Skeletal muscle satellite cell (primary cell): ENCODE measurements around the gene TPD52L1.

Experiments
- H3K27me3 ChIP-seq: 2 replicates; pipeline ENCODE4 v1.7.0; 2013; ENCODE audit warnings: low read length; ENCODE audit not compliant: control insufficient read depth, insufficient read depth
- H3K36me3 ChIP-seq: 2 replicates; pipeline ENCODE4 v1.7.0; 2013; ENCODE audit warnings: mild to moderate bottlenecking, control low read depth, low read length; ENCODE audit not compliant: insufficient read depth
- H3K4me1 ChIP-seq: 2 replicates; pipeline ENCODE4 v1.7.0; 2013; ENCODE audit warnings: low read length; ENCODE audit not compliant: control insufficient read depth, insufficient read depth
- H3K4me2 ChIP-seq: 2 replicates; pipeline ENCODE4 v1.7.0; 2013; ENCODE audit warnings: mild to moderate bottlenecking, low read length
- H3K4me3 ChIP-seq: 2 replicates; pipeline ENCODE4 v1.7.0; 2013; ENCODE audit warnings: low read length
- H3K9ac ChIP-seq: 2 replicates; pipeline ENCODE4 v1.7.0; 2013; ENCODE audit warnings: mild to moderate bottlenecking, low read depth, low read length, moderate library complexity
- H3K9me3 ChIP-seq: replicated peaks from 2 replicates; pipeline ENCODE4 v1.7.0; 2013; ENCODE audit warnings: mild to moderate bottlenecking, control low read depth, low read length

TPD52L1 gene

GRCh38 chr6:125183391-125183790, 29.8 kb downstream of the TPD52L1 start:
- H3K4me3 ChIP-seq, result no peak overlapping the region
- H3K9ac ChIP-seq, result no peak overlapping the region
- H3K27me3 ChIP-seq, result no peaks in the 10 kb centered on the region
- no peaks in the 10 kb centered on the region for H3K9me3 ChIP-seq
- H3K4me1 ChIP-seq, result peaks cover 4% of the 10 kb centered on the region
- no peak overlapping the region for H3K4me2 ChIP-seq
- H3K36me3 ChIP-seq, result no peaks in the 10 kb centered on the region

DNA sequence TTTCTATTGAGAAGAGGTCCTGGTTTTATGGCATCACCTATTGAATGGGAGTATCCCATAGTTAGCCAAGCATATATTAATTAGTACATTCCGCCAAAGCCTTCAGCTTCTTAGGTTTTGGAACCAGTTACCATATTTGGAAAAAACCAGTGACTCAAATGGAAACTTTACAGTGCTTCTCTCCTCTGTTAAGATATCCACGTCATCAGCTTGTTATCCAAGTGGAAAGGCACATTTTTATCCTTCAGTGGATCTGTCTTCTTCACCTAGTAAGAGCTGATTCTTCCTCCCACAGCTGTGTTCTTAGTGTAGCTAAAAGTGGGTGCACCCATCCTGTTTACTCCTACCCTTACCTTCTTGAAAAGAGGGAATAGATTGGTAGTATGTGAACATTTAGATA, 34.5 kb downstream of the TPD52L1 start:
- Histone ChIP-seq H3K9ac (no peak overlapping the region), H3K4me3 (no peak overlapping the region), H3K36me3 (no peaks in the 10 kb centered on the region), H3K9me3 (no peaks in the 10 kb centered on the region), H3K27me3 (no peaks in the 10 kb centered on the region), H3K4me2 (no peak overlapping the region), H3K4me1 (peaks cover 8% of the 10 kb centered on the region)

GRCh38 chr6:125188594-125189203, 35.1 kb downstream of the TPD52L1 start:
- no peaks in the 10 kb centered on the region for H3K27me3 ChIP-seq
- no peak overlapping the region for H3K4me3 ChIP-seq
- peaks cover 8% of the 10 kb centered on the region for H3K4me1 ChIP-seq
- H3K4me2 ChIP-seq, result no peak overlapping the region
- H3K36me3 ChIP-seq, result no peaks in the 10 kb centered on the region
- no peaks in the 10 kb centered on the region for H3K9me3 ChIP-seq
- no peak overlapping the region for H3K9ac ChIP-seq

- Histone ChIP-seq H3K4me2 (no peak overlapping the region), H3K4me3 (no peak overlapping the region), H3K36me3 (no peaks in the 10 kb centered on the region), H3K27me3 (no peaks in the 10 kb centered on the region), H3K9ac (no peak overlapping the region), H3K4me1 (peaks cover 8% of the 10 kb centered on the region), H3K9me3 (no peaks in the 10 kb centered on the region)
Measured at GRCh38 chr6:125189494-125189893, 35.9 kb downstream of the TPD52L1 start.

DNA sequence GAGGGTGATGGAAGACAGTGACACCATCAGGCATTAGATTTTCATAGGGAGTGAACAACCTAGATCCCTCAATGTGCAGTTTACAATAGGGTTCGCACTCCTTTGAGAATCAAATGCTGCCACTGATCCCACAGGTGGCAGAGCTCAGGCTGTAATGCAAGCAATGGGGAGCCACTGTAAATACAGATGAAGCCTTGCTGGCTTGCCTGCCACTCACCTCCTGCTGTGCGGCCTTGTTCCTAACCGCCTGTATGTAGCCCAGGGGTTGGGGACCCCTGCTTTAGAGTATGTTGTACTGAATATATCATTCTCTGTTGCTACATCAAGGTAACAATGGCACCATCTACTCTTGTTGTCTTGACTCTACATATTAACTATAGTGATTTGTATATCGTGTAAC, 37.1 kb downstream of the TPD52L1 start:
- Histone ChIP-seq H3K4me1 (peaks cover 8% of the 10 kb centered on the region), H3K27me3 (no peaks in the 10 kb centered on the region), H3K9me3 (no peaks in the 10 kb centered on the region), H3K4me3 (no peak overlapping the region), H3K9ac (no peak overlapping the region), H3K4me2 (no peak overlapping the region), H3K36me3 (no peaks in the 10 kb centered on the region)

DNA sequence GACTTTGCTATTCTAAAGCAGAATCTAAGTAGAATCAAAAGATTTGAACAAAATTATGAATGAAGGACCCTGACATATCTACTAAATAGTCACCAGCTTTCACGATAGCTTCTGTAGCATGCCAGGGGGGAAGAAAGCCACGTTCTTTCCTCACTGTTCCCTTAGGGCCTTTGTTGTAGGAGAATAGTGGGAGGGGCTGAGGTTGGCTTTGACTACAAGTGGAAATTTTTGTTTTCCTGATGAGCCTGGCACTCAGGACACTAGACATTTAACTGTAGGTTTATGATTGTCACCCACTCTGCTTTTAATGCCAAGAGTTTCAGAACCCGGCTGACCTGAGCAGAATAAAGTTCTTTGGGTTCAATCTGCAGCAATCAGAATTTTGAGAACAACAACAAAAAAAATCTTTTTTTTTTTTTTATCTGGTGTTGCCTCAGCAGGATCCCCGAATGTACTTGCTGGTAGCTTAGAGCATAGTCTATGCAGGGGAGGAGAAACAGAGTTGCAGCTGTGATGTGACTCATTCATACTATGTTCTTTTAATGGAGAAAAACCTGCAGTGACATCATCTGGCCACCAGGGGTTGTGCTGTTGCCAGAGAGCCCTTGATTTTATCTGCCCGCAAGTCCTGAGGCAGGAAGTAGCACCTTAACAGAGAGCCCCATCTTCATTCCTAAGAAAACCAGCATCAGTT, 38.5 kb downstream of the TPD52L1 start:
- Histone ChIP-seq H3K4me1 (peaks cover 10% of the 10 kb centered on the region), H3K36me3 (no peaks in the 10 kb centered on the region), H3K9me3 (no peaks in the 10 kb centered on the region), H3K27me3 (no peaks in the 10 kb centered on the region), H3K4me2 (peak overlapping the region; percentile 41), H3K9ac (no peak overlapping the region), H3K4me3 (no peak overlapping the region)

- Histone ChIP-seq H3K27me3 (no peaks in the 10 kb centered on the region), H3K4me3 (no peak overlapping the region), H3K4me2 (no peak overlapping the region), H3K36me3 (no peaks in the 10 kb centered on the region), H3K9me3 (no peaks in the 10 kb centered on the region), H3K4me1 (peaks cover 12% of the 10 kb centered on the region), H3K9ac (no peak overlapping the region)
Measured at GRCh38 chr6:125192610-125192930, 39.0 kb downstream of the TPD52L1 start.

DNA sequence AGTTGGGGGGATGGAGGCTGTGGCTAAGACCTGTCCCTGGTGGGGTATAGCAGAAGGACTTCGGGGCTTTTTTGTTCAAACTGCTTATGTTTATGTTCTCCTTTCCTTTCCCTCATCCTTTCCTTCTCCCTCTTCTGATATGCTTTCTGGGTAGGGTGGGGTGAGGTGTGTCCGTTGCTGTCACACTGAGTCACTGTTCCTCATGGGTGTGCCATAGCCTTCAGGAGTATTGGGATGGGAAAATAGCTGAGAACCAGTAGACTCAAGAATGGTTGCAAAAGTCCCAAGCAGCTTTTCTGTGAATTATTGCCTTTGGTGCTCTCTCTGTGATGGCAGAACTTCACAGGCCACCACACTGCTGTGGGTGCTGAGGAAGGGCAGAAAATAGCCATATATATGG, 39.6 kb downstream of the TPD52L1 start:
- Histone ChIP-seq H3K36me3 (no peaks in the 10 kb centered on the region), H3K9ac (no peak overlapping the region)

DNA sequence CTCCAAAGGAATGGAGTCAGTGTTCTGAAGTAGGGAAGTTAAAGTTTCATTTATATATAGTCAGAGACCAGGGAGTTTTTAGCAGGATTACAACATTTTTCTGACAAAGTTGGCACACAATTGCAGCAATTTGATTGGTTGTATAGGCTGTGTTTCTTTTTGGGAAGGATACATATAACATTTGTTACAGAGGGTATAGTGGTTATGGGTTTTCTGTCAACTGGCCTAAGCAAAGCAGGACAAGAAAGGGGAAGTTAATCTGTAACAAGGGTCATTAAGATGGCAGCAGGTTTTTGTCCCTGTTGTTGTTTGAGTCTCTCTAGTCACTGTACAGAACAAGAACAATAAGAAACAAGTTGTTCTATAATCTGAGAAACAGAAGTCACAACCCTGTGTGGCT, 41.4 kb downstream of the TPD52L1 start:
- H3K4me2 ChIP-seq, result no peak overlapping the region
- no peaks in the 10 kb centered on the region for H3K9me3 ChIP-seq
- H3K27me3 ChIP-seq, result no peaks in the 10 kb centered on the region
- no peak overlapping the region for H3K9ac ChIP-seq
- H3K36me3 ChIP-seq, result no peaks in the 10 kb centered on the region
- peaks cover 20% of the 10 kb centered on the region for H3K4me1 ChIP-seq
- H3K4me3 ChIP-seq, result no peak overlapping the region

More for the DNA sequence above, 39.6 kb downstream of the TPD52L1 start:
- Histone ChIP-seq H3K4me3 (no peak overlapping the region), H3K4me2 (no peak overlapping the region), H3K4me1 (peaks cover 15% of the 10 kb centered on the region), H3K9me3 (no peaks in the 10 kb centered on the region), H3K27me3 (no peaks in the 10 kb centered on the region)

DNA sequence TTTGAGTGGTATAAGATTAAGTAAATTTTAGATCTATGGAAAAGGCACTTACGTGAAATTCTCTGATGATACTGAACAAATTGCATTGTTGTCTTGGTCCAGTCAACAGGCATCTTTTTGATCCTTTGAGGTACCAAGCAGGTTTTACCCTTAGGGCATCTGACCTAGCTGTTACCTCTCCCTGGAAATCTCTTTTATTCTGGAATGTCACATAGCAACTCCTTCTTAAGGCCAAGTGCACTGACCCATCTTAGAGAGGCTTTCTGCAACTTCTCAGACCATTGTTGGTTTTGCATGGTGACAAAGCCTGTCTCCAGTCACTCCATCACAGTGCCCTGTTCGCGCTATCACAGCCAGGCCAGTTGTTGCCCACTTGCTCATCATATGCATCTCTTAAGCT, 42.0 kb downstream of the TPD52L1 start:
- Histone ChIP-seq H3K36me3 (no peaks in the 10 kb centered on the region), H3K4me2 (no peak overlapping the region), H3K9ac (no peak overlapping the region), H3K27me3 (no peaks in the 10 kb centered on the region), H3K4me1 (peaks cover 22% of the 10 kb centered on the region), H3K9me3 (no peaks in the 10 kb centered on the region), H3K4me3 (no peak overlapping the region)

GRCh38 chr6:125196613-125197012, 43.0 kb downstream of the TPD52L1 start:
- no peak overlapping the region for H3K9ac ChIP-seq
- H3K4me1 ChIP-seq, result peaks cover 33% of the 10 kb centered on the region
- no peaks in the 10 kb centered on the region for H3K36me3 ChIP-seq

GRCh38 chr6:125197795-125198269, 44.3 kb downstream of the TPD52L1 start:
- Histone ChIP-seq H3K9ac (no peak overlapping the region), H3K9me3 (no peaks in the 10 kb centered on the region), H3K4me1 (peaks cover 39% of the 10 kb centered on the region), H3K4me2 (no peak overlapping the region), H3K4me3 (no peak overlapping the region), H3K36me3 (no peaks in the 10 kb centered on the region), H3K27me3 (no peaks in the 10 kb centered on the region)

More at GRCh38 chr6:125196613-125197012, 43.0 kb downstream of the TPD52L1 start:
- Histone ChIP-seq H3K9me3 (no peaks in the 10 kb centered on the region), H3K4me2 (no peak overlapping the region), H3K27me3 (no peaks in the 10 kb centered on the region), H3K4me3 (no peak overlapping the region)
